T-helper 1 cell treated with Interleukin-12 subunit alpha and Interleukin-12 subunit beta and Interleukin-4 antibody, amounts not matched to agents 30 ng/mL and 1 ng/mL, for 36 hours (primary cell): Measurements from ENCODE around the gene C2orf81. TPM values are rescaled to one million over a fixed set of nuclear protein-coding genes. Genes with fewer than 3 reads are reported as not detected.
"Not testable (repeated sequence)": the region's sequence is repeated elsewhere in the genome, so short reads cannot be mapped to it uniquely, and the experiment has no call there.

Experiments used
- intact Hi-C: fragments of 100-400 bp; cut with micrococcal nuclease; formaldehyde crosslinking; loops from one replicate; pipeline ENCODE4 v1.15.1; 2024
- total RNA-seq: library from RNA; stranded (reverse); gene quantifications from 2 replicates; pipeline ENCODE4 v1.2.3, GENCODE V29; 2022

C2orf81 gene
- total RNA-seq, 1 donor from 2014 or later, result 3.5 TPM

DNA sequence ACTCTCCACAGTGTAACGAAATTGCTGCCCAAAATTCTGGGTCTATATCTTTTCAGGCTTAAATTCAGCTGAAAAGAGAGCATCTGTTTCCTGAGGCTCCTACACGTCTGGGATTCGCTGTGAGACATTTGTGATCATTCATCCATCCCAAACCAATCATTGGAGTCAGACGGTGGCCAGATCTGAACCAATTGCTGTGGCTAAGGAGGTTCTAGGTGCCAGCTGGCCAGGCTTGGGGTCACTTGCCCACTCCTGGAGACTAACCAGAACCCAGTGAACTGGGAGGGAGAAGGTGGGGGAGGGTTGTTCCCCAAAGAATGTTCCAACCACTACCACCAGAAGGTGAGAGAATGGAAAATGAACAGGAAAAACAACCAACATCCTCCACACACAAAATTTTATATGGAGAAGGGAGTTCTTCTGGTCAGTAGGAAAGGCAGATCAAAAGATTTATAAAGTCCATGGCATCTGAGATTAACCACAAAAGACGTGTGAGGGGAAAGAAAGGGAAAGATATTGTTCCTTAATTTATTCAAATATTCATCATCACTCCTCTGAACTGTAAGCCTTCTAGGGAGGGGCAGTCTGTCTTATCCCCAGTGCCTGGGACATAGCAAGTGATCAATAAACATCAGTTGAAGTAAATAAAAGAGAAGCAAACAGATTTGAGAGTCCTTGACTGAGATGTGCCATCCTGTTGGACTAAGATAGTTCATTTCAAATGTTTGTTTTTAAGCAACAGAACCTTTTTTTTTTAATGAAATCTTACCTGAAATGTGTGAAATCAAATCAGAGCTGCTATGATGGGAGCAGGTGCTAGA lies 23.3 kb upstream of the C2orf81 start:
- intact Hi-C loops, result no loop called here

DNA sequence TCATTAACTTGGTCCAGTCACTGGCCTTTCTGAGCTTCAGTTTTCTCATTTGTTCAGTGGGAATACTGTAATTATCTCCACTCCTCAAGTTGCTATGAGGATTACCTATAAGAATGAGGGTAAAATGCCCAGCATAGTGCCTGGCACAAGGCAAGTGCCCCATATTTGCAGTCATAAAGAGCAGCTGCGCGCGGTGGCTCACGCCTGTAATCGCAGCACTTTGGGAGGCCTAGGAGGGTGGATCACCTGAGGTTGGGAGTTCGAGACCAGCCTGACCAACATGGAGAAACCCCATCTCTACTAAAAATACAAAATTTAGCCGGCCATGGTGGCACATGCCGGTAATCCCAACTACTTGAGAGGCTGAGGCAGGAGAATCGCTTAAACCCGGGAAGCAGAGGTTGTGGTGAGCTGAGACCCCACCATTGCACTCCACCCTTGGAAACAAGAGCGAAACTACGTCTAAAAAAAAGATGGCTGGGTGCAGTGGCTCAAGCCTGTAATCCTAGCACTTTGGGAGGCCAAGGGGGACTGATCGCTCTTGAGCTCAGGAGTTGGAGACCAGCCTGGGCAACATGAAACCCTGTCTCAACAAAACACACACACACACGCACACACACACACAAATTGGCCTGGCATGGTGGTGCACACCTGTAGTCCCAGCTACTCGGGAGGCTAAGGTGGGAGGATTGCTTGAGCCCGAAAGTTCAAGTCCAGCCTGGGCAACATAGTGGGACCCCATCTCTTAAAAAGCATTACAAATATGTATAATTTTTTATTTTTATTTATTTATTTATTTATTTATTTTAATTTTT lies 21.3 kb upstream of the C2orf81 start:
- intact Hi-C loops, result not testable (repeated sequence)

DNA sequence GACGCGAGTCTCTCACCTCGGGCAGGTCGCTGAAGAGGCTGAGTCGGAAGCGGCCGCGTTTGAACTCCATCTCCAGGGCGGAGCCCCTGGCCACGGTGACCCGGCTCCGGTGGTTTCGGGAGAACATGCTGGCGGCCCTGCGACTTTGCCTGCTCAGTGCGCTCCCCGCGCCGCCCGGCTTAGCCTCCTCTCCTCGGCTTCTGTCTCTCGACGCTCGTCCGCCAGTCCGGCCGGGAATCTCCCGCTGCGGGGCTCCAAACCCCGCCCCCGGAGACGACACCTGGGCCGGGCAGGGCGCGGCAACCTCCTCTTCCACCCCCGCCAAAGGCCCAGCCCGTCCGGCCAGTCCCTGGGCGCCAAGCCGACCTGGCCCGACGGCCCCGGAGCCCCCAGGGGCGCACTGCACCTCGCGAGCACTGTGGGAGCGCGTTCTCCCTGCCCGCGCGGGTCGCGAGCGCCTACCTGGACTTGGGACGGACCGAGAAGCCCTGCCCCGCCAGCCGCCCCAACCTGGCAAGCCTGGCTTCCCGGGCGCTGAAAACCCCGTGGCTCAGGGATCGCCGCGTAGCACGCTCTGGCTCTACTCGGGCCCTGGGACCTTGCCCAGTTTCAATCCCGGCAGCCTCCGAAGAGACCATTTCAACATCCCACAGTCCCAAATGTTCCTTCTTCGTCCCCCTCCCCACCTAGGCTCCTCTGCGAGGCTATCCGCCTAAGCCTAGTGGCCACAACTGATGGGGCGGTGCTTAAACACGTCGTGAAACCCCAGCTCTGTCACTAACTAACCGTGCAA lies 20.5 kb upstream of the C2orf81 start, which contains the start of gene RTKN:
RTKN (minus strand) TSS at position 248 of the 793 bp plus-strand sequence; CDS start at position 127, 121 bp downstream.
- intact Hi-C loops, result loop anchor here (1.0 kb wide), 1 partner anchor 20 kb away; no protein-coding TSS in a partner anchor

DNA sequence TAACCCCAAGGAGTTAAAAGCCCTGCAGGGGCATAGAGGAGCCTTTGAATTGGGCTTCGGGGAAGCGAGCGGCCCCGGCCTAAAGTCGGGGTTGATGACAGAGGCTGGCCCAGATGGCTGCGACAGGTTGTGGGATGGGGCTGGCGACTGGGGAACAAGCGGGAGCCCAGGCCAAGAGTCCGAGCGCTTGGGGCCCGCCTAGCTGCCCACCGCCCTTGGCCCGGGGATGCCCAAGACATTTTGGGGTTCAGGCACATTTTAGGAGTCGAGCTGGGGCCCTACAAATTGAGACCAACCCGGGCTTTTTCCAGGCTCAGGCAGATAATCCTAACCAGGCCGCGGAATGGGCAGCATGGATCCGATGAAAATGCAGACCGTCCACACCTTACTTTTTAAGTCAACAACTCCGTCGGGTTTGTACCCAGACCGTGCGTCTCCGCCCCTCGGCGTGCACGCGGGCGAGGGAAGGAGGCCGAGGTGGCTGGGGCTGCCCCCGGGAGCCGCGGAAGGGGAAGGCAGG lies 19.8 kb upstream of the C2orf81 start:
- intact Hi-C loops, result loop anchor here (1.0 kb wide), 1 partner anchor 19 kb away; no protein-coding TSS in a partner anchor

DNA sequence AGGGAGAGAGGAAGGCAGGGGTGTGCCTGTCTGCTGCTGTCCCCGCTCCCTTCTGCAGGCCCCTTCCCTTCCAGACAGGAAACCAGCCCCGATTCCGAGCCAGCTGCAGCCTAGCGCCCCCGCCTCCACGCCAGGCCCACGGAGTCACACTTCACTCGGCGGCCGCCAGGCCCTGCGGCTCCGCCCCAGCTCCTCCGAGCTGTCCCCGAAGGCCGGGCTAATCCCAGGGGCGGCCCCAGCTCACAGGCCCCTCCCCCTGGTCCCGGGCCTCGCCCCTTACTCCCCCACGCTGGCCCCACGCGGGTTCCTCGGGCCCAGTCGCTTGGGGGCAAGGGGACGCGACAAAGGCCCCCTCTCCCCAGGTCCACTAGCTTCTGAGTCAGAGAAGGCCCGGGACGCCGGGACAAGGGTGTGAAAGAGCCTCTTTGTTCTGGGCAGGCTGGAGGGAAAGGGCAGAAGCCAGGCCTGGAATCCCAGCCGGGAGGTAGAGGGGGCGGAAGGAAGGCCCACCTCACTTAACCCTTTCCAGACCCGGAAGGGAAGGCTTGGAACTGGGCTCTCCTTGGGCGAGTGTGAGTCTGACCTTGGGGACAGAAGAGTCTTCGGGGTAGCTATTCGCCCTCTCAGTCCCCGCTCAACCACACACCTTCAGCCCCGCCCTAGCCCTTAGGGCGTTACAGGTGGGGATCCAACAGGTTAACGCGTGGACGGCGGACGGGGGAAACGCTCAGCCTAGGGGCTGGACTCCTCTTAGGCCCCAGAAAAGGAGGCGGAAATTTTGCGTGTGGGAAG lies 19.2 kb upstream of the C2orf81 start:
- intact Hi-C loops, result loop anchor here (1.0 kb wide), 2 partner anchors 14 to 18 kb away; no protein-coding TSS in a partner anchor

DNA sequence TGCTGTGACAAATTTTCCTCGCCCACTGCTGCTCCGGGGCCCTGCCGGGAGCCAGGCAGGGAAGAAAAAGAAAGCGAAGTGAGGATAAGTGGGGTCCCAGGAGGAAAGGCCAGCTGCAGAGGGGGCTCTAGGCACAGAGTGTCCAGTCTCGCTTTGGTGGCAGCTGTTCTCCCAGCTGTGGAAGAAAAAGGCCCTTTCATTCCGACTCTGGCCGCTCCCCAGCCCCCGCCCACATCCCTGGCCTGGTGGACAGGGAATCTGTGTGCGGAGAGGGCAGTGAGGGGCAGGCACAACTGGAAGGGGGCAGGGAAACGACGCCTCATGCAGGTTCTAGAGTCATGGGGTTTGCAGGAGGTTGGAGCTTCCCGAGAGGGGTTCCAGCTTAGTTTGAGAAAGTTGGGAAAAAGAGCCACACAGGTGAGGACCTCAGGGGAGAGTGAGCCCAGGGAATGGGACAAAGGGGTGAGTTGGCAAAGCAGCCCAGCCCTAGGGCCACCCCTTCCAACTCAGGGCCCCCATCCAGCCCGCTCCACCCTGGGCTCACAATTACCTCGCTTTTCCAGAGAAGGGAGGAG lies 18.5 kb upstream of the C2orf81 start:
- intact Hi-C loops, result loop anchor here (1.0 kb wide), 1 partner anchor 14 kb away; no protein-coding TSS in a partner anchor

DNA sequence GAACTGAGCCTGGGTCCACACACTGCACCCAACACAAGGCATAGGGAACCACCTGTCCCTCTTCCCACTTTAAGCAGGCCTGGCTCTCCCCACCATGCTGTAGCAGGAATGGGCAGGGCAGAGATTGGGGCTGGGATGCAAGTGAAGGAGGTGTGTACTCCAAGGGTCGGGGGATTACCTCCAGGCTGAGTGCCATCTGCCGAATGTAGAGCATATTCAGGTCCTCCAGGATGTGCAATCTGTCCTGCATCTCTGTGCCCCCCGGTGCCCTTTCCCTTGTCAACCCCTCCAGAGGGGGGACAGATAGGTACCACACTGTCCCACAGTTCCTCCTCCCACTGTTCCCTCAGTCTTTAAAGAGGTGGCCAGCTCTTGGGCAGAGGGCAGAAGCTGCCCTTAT lies 18.0 kb upstream of the C2orf81 start:
- intact Hi-C loops, result no loop called here

DNA sequence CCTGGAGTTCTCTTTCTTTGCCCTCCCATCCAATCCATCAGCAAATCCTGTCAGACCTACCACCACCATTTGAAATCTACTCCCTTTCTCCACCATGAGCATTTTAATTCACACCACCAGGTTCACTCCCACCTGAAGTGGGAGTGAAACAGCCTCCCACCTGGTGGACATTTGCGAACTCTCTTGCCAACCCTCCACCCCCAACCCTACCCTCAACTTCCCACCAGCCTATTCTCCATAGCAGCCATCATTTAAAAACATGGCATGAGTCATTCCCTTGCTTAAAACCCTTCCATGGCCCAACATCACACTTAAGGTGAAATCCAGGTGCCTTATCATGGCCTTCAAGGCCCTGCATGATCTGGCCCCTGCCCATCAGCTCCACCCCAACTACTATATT lies 16.8 kb upstream of the C2orf81 start:
- intact Hi-C loops, result no loop called here

DNA sequence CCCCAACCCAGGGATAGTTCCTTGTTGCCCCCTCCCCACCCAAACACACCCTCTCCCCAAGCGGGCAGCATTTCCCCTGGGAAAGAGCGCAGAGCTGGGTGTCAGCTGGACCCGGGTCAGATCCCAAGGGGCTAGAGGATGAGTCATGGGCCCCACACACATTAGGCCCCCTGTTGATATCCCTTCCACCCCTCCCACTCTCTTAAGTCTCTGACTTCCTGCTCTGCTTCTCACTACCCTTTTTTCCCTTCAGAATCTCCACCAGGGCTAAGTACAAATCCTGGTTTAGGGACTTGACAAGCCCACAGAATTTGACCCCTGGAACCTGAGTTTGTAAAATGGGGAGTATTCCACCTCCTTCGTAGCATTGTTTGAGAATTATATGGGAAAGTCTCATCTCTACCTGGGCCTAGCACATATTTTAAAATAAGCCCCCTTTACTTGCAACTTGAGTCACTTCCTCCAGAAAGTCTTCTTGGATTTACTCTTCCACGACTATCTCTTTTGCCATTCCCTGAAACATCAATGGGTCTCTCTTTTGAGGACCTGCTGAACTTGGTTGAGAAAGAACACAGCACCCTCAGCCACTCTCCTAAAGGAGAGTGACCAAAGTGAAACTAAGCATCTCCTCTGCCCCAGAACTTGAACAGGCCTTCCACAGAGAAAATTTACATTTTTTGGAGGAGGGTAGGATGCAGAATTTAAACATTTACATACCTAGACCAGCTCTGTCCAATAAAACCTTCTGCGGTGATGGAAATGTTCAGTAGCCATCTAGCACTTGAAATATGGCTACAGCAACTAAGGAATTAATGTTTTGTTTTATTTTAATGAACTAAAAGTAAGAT lies 15.7 kb upstream of the C2orf81 start:
- intact Hi-C loops, result no loop called here

DNA sequence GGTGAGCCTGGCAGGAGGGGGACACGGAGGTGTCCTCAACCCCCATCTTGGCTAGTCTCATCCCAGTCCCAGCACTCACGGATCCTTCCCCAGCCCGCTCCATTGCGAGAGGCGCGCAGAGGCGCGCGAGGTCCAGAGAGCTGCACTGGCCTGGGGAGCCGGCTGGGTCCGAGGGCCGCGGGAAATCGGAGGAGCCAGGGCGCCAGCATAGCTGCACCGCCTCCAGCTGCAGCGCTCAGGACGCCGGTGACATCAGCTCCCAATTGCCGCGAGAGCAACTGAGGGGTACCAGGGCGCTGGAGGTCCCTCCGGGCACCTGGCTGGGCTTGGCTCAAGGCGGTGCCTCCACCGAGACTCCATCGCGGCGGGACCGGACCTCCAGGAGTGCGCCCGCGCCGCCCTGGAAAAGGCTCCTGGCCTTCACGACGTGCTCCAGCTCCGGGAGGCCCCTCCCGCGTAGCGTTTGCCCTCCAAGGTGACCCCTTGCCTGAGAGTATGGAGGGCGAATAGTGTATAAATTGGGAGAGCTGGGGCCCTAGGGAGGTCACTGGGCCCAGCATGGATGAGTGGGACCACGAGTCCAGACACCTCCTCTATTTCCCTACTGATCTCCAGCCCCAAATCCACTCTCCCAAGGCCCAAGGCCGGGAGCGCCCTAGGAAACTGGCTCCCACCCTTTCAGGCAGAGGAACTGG lies 14.8 kb upstream of the C2orf81 start:
- intact Hi-C loops, result no loop called here

DNA sequence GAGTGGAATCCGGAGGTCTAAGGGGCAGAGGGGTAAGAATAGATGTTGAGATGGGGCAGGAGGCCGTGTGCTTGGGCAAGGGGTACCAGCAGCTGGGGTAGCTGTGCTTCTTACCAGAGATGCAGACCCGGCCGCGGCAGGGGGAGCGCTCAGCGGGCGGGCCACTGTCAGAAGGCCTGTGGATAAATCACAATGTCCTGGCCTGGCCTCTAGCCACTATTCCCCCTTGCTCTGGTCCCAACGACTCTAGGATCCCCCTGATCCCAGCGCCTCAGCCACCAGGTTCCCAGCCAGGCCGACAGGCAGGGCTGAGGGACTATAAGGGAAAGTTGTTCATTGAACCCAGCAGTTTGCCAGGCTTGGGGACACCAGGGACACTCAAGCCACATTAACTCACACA lies 9.1 kb upstream of the C2orf81 start:
- intact Hi-C loops, result no loop called here

DNA sequence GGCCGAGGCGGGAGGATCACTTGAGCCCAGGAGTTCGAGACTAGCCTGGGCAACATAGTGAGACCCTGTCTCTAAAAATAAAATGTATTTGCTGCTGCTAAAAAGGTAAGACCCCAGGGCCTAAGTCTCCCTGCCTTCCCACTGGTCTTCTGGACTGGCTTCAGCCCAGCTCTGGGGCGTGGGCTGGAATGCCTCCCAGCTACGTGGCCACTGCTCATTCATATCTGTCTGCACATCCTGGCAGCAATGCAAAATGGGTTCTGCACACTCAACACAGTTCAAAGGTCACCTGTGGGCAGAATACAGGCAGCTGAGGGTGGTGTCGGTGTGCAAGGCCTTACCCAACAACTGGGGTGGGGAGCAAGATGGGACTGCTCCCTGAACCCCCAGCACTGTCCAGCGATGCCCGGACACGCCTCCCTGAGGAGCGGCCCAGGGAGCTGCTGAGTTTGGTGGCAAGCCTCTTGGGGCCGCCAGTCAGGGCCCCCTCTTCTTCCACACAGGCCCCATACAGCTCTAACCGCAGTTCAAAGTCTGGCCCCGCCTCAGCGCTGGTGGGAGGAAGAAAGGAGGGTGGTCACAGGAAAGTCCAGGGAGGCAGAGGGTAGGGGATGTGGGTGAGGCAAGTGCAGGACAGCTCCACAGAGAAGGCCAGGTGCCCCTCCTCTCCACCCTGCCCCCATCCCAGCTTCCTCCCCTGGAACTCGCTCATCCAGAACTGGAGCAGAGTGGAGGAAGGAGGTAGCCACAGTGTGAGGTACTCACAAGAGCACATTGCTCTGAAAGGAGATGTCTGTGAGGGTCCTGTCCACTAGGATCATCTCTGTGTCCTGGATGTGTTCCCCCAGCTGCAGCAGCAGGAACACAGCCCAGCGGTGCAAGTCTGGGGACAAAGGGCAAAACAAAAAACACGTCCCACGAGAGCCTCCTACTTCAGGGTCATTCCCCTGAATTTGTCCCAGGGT lies 8.3 kb upstream of the C2orf81 start:
- intact Hi-C loops, result no loop called here

DNA sequence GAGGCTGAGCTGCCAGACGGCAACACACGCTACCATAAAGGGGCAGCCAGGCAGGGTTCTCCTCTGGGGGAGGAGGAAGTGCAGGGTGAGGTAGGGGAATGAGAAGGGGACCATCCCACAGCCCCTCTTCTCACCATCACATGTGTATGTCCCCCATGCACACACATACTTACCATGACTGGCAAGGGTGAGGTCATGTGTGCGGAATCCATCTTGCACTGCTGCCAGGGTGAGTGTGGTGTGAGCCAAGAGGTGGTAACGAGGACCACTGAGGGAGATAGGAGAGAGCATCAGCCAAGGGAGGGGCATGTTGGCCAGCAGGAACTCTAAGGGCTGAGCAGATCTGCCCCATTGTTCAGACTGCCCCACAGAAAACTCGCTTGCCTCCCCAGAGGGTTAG lies 7.3 kb upstream of the C2orf81 start:
- intact Hi-C loops, result no loop called here

DNA sequence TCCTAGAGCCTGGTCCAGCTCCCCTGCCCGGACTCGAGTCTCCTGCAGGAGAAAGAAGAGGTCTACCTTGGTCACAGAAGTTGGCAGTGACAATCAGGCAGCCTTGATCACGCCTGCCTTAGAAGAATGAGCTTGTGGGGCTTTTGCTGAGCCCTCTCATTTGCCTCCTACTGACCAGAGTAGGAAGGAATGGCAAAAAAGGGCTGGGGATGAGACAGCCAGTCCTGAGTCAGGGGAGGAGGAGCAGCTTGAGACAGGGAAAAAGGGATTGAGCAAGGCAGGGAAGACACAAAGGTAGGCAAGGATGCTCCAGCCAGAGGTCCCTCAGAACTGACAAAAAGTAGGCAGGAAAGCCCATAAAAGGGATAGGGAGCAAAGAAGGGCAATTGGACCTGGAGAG lies 6.1 kb upstream of the C2orf81 start:
- intact Hi-C loops, result no loop called here

DNA sequence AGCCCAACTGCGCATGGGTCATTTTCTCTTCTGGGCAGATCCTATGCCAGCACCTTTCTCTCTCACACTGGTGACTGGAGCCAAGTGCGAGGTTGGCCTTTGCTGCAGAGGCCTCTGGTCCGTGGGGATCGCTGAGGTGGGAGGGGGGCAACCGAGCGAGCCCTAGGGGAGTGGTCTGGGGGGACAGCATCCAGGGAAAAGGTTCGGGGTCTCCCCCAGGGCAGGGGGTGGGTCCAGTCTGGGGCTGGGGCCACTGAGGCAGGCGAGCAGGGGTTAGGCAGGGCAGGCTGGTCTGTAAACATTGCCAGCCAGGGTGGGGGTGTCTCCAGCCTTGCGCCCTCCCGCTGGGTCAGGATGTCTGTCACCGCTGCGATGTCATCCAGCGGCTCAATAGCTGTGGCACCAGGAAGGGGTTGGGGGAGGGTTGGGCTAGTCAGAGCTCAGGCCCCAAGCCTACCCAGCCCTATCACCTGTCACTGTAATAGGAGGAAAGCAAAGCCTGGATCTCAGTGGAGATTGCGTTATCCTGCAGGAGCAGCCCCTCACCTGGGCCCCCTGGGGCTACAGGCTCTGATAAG lies 4.9 kb upstream of the C2orf81 start:
- intact Hi-C loops, result no loop called here

DNA sequence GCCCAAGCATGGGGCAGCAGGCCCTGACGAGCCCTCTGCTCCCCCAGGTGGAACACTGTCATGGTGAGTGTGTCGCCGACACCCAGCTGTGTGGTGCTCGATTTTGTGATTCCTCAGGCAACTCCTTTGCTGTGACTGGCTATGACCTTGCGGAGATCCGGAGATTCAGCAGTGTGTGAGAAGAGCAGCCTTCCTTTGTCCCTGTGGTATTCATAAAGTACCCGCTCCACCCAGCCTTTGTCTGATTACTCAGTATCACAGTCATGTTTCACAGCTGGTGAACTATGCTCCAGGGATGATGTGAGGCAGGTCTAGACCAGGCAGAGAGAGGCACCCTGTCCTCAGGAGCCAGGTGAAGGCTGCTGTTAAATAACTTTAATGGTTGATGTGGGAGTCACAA lies 4.1 kb upstream of the C2orf81 start:
- intact Hi-C loops, result no loop called here

DNA sequence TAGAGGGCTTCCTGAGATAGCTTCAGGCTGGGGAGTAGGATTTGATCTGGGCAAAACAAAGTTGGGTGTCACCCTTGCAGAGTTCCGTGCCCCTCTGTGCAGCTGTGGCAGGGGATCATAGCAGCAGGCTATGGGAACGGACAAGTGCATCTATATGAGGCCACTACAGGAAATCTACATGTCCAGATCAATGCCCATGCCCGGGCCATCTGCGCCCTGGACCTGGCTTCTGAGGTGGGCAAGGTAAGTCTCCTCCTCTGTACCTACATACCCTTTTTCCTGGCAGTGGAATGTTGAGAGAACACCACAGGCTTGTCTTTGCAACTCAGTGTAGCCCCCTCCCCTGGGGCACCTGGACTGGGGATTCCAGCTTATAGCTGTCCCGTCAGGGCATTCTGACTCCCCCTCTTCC lies 3.6 kb upstream of the C2orf81 start:
- intact Hi-C loops, result no loop called here
